Hepatocyte (in vitro differentiated cells): ENCODE data around the gene TCF7L2. TPM values are rescaled to one million over a fixed set of nuclear protein-coding genes. Genes with fewer than 3 reads are reported as not detected.

Experiments used
- DNase-seq: peaks from one replicate; pipeline ENCODE4 v3.0.0-alpha.2; 2016; ENCODE audit warnings: low spot score
- H2AFZ ChIP-seq: fragments of 200-600 bp; sonication (generic); 2 replicates; pipeline ENCODE4 v1.6.0; 2016; ENCODE audit warnings: antibody characterized with exemption, mild to moderate bottlenecking
- H3K27ac ChIP-seq: fragments of 200-600 bp; sonication (generic); 2 replicates; pipeline ENCODE4 v1.5.1; 2016; ENCODE audit warnings: mild to moderate bottlenecking
- H3K27me3 ChIP-seq: fragments of 200-600 bp; sonication (generic); 2 replicates; pipeline ENCODE4 v1.6.1; 2016
- H3K36me3 ChIP-seq: fragments of 200-600 bp; sonication (generic); replicated peaks from 2 replicates; pipeline ENCODE4 v1.5.1; 2016; ENCODE audit warnings: low read depth; ENCODE audit not compliant: insufficient read depth
- H3K4me1 ChIP-seq: fragments of 200-600 bp; sonication (generic); 2 replicates; pipeline ENCODE4 v1.5.1; 2016; ENCODE audit warnings: mild to moderate bottlenecking, moderate library complexity; ENCODE audit not compliant: insufficient read depth
- H3K4me2 ChIP-seq: fragments of 200-600 bp; sonication (generic); 2 replicates; pipeline ENCODE4 v1.6.0; 2016
- H3K4me3 ChIP-seq: fragments of 200-600 bp; sonication (generic); 2 replicates; pipeline ENCODE4 v1.5.1; 2016; ENCODE audit warnings: mild to moderate bottlenecking
- H3K79me2 ChIP-seq: fragments of 200-600 bp; sonication (generic); 2 replicates; pipeline ENCODE4 v1.6.0; 2017; ENCODE audit warnings: mild to moderate bottlenecking
- H3K9me2 ChIP-seq: fragments of 200-600 bp; sonication (generic); replicated peaks from 2 replicates; pipeline ENCODE4 v1.6.0; 2017; ENCODE audit warnings: mild to moderate bottlenecking; ENCODE audit not compliant: insufficient read depth
- H3K9me3 ChIP-seq: fragments of 200-600 bp; sonication (generic); 2 replicates; pipeline ENCODE4 v1.5.1; 2016; ENCODE audit warnings: low read depth, mild to moderate bottlenecking
- H4K20me1 ChIP-seq: fragments of 200-600 bp; sonication (generic); 2 replicates; pipeline ENCODE4 v1.6.0; 2016; ENCODE audit warnings: mild to moderate bottlenecking; ENCODE audit not compliant: insufficient read depth, poor library complexity, severe bottlenecking
- EZH2 ChIP-seq: fragments of 200-600 bp; sonication (generic); IDR thresholded peaks from 2 replicates; pipeline ENCODE4 v1.6.1; 2016; ENCODE audit warnings: antibody characterized with exemption, mild to moderate bottlenecking, borderline replicate concordance
- EZH2phosphoT487 ChIP-seq: fragments of 200-600 bp; sonication (generic); IDR thresholded peaks from one replicate; pipeline ENCODE4 v1.6.1; 2018; ENCODE audit warnings: antibody characterized with exemption, mild to moderate bottlenecking, low read depth, moderate library complexity; ENCODE audit not compliant: unreplicated experiment, severe bottlenecking
- WGBS: methylation state at CpG from one replicate; pipeline ENCODE4 v1.1.6; 2016; ENCODE audit warnings: low lambda C conversion rate; ENCODE audit errors: missing lambda C conversion rate; 5-methylcytosine and 5-hydroxymethylcytosine counted together
- polyA plus RNA-seq: library from polyadenylated mRNA; unstranded; fragments of >200 nt; fragmentation: Nextera tagmentation; extraction: Ambion mirVana; gene quantifications from 2 replicates; pipeline ENCODE4 v1.2.1, GENCODE V29; 2016
- total RNA-seq: library from RNA; depleted of rRNA; stranded (reverse); fragments of >200 nt; gene quantifications from 2 replicates; pipeline ENCODE4 v1.2.3, GENCODE V29; 2014
- TF ChIP-seq, protein P1 (sequence below): fragments of 200-600 bp; sonication (generic); IDR thresholded peaks from 2 replicates; pipeline ENCODE4 v1.5.1; 2016; ENCODE audit warnings: antibody characterized with exemption, mild to moderate bottlenecking; ENCODE audit not compliant: poor library complexity

TCF7L2 gene
- total and polyA plus RNA-seq, 2 experiments from 2014 or later, result 14.8 to 28.8 TPM

GRCh38 chr10:113041324-113041723 lies 91.3 kb downstream of the TCF7L2 start:
- Histone ChIP-seq H3K4me2 (no peak overlapping the region), H3K9me2 (no peaks in the 10 kb centered on the region), H3K4me3 (no peak overlapping the region), H3K4me1 (peaks cover 9% of the 10 kb centered on the region), H3K27ac (no peak overlapping the region), H2AFZ (no peak overlapping the region), H4K20me1 (peaks cover 30% of the 10 kb centered on the region), H3K27me3 (no peaks in the 10 kb centered on the region), H3K36me3 (no peaks in the 10 kb centered on the region), H3K79me2 (peaks cover 99% of the 10 kb centered on the region), H3K9me3 (no peaks in the 10 kb centered on the region)
- no peak for DNase-seq
- TF ChIP-seq EZH2phosphoT487 (no peak), EZH2 (no peak)
- TF ChIP-seq, protein P1, sequence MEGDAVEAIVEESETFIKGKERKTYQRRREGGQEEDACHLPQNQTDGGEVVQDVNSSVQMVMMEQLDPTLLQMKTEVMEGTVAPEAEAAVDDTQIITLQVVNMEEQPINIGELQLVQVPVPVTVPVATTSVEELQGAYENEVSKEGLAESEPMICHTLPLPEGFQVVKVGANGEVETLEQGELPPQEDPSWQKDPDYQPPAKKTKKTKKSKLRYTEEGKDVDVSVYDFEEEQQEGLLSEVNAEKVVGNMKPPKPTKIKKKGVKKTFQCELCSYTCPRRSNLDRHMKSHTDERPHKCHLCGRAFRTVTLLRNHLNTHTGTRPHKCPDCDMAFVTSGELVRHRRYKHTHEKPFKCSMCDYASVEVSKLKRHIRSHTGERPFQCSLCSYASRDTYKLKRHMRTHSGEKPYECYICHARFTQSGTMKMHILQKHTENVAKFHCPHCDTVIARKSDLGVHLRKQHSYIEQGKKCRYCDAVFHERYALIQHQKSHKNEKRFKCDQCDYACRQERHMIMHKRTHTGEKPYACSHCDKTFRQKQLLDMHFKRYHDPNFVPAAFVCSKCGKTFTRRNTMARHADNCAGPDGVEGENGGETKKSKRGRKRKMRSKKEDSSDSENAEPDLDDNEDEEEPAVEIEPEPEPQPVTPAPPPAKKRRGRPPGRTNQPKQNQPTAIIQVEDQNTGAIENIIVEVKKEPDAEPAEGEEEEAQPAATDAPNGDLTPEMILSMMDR, result no peak
- 100% methylated on average over 1 of the region's 1 CpG for WGBS

DNA sequence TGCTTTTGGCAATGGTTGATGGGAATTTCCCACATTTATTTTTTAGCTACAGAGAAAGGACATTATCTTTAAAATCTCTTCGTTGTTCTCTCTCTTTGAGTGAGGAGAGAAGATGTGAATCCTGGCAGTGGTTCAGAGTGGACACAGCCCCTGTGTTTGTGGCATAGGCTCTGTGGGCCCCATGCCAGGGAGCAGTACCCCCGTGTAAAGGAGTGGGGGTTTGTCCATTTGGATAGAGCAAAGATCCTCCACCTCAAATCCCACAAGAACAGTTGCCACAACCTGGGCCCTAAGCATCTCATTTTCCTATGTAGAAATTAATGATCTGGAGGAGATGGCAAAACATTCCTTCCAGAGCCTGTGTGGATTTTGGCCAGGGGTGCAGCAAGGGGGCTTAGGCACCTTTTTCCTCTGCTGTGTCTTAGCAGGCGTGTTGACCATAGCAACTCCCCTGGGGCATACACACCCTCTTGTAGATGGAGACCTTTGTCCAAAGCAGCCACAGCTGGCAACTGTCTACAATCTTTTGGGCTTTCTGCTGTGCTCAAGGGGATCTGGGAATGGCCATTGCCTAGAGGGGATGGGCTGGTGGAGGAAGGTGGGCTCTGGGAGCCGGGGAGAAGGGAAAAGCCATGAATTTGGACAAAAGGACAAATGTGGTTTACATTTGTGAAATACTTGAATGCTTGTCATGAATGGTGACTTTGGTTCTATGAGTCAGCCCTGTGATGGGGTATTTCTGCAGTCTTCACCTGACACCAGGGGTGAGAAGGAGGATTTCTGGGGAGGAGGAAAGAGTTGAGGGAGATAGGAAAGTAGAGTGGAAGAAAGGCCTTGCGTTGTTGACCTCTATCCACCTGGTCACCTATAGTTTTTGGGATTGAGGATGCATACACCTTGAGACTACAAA lies 92.0 kb downstream of the TCF7L2 start:
- no peak overlapping the region for H3K27ac ChIP-seq
- no peak overlapping the region for H3K4me2 ChIP-seq
- 91% methylated on average over 4 of the region's 5 CpGs for WGBS
- H3K79me2 ChIP-seq, result peaks cover 99% of the 10 kb centered on the region
- no peak overlapping the region for H3K4me3 ChIP-seq
- no peaks in the 10 kb centered on the region for H3K9me3 ChIP-seq
- H3K9me2 ChIP-seq, result no peaks in the 10 kb centered on the region
- DNase-seq, result no peak
- peaks cover 30% of the 10 kb centered on the region for H4K20me1 ChIP-seq
- TF ChIP-seq EZH2 (no peak), EZH2phosphoT487 (no peak)
- TF ChIP-seq, protein P1, result no peak
- H3K36me3 ChIP-seq, result no peaks in the 10 kb centered on the region
- H3K27me3 ChIP-seq, result no peaks in the 10 kb centered on the region
- peaks cover under 1% of the 10 kb centered on the region for H3K4me1 ChIP-seq
- H2AFZ ChIP-seq, result no peak overlapping the region

DNA sequence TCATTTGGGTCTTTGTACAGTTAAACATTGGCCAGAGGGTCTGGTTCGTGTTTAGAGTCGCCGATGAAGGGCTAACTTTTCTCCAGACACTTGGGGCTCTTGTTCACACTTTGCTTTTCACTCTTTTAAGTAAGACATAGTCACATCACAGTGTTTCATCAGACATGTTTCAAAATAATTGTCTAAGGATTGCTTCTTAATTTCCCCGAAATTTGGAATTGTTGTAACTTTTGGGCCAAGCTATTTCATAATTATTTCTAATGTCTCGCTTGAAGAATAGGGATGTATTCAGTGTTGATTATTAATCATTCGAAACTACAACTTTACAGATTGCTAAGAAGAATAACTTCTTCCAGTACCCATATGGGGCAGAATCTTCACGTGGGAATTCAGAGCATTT lies 92.8 kb downstream of the TCF7L2 start:
- Histone ChIP-seq H3K79me2 (peaks cover 99% of the 10 kb centered on the region), H3K9me3 (no peaks in the 10 kb centered on the region), H3K4me3 (no peak overlapping the region), H3K4me1 (peaks cover 5% of the 10 kb centered on the region), H4K20me1 (peaks cover 29% of the 10 kb centered on the region), H3K36me3 (no peaks in the 10 kb centered on the region), H3K4me2 (no peak overlapping the region), H3K27me3 (no peaks in the 10 kb centered on the region), H2AFZ (no peak overlapping the region), H3K27ac (no peak overlapping the region), H3K9me2 (no peaks in the 10 kb centered on the region)
- no peak for DNase-seq
- 96% methylated on average over 7 of the region's 7 CpGs for WGBS
- TF ChIP-seq EZH2phosphoT487 (no peak), EZH2 (no peak)
- TF ChIP-seq, protein P1, result no peak
